ENCODE results near the gene KCNQ1. TPM values are rescaled to one million over a fixed set of nuclear protein-coding genes. Genes with fewer than 3 reads are reported as not detected.

The KCNQ1 gene
- total RNA-seq, 4 donors from 2014 or later: 2.6 to 12.7 (median 4.9) TPM

- Histone ChIP-seq H3K27ac (no peak overlapping the region), H3K27me3 (no peaks in the 10 kb centered on the region), H3K9me3 (no peaks in the 10 kb centered on the region), H3K4me3 (no peak overlapping the region), H3K36me3 (no peaks in the 10 kb centered on the region), H3K4me1 (no peaks in the 10 kb centered on the region)
- ATAC-seq: no peak
- WGBS, 2 donors (ENCODE audit: low coverage in 1 of 2): 81 to 96% methylated on average over 3 of the region's 3 CpGs
- TF ChIP-seq POLR2A (IDR thresholded peaks at IDR 0.05) (no peak), EP300 (IDR thresholded peaks at IDR 0.05) (no peak), CTCF (IDR thresholded peaks at IDR 0.05) (no peak), POLR2AphosphoS5 (IDR thresholded peaks at IDR 0.05) (no peak)
These were observed 320.7 kb downstream of the KCNQ1 start for GRCh38 chr11:2765491-2765890.

GRCh38 chr11:2766166-2766565 is 321.4 kb downstream of the KCNQ1 start:
- no peak for TF ChIP-seq POLR2AphosphoS5 (IDR thresholded peaks at IDR 0.05)
- no peak for TF ChIP-seq EP300 (IDR thresholded peaks at IDR 0.05)
- no peak for TF ChIP-seq CTCF (IDR thresholded peaks at IDR 0.05)
- TF ChIP-seq POLR2A (IDR thresholded peaks at IDR 0.05): no peak
- H3K36me3 ChIP-seq: no peaks in the 10 kb centered on the region
- 86% methylated on average over 1 of the region's 4 CpGs; no CpG with 5 or more reads in 1 of the 2 donors for WGBS, 2 donors (ENCODE audit: low coverage in 1 of 2)
- no peak for ATAC-seq
- H3K27ac ChIP-seq: no peak overlapping the region
- H3K9me3 ChIP-seq: no peaks in the 10 kb centered on the region
- no peak overlapping the region for H3K4me3 ChIP-seq
- no peaks in the 10 kb centered on the region for H3K4me1 ChIP-seq
- no peaks in the 10 kb centered on the region for H3K27me3 ChIP-seq

GRCh38 chr11:2767071-2767470 is 322.3 kb downstream of the KCNQ1 start:
- H3K27ac ChIP-seq: no peak overlapping the region
- no peaks in the 10 kb centered on the region for H3K9me3 ChIP-seq
- no peak for TF ChIP-seq POLR2A (IDR thresholded peaks at IDR 0.05)
- no peak for TF ChIP-seq CTCF (IDR thresholded peaks at IDR 0.05)
- no peak for TF ChIP-seq POLR2AphosphoS5 (IDR thresholded peaks at IDR 0.05)
- no peak for TF ChIP-seq EP300 (IDR thresholded peaks at IDR 0.05)
- H3K4me1 ChIP-seq: no peaks in the 10 kb centered on the region
- no peaks in the 10 kb centered on the region for H3K27me3 ChIP-seq
- H3K36me3 ChIP-seq: no peaks in the 10 kb centered on the region
- ATAC-seq: no peak
- WGBS, 2 donors (ENCODE audit: low coverage in 1 of 2): 82 to 83% methylated on average over 4 to 5 of the region's 5 CpGs
- H3K4me3 ChIP-seq: no peak overlapping the region

- Histone ChIP-seq H3K27me3 (no peaks in the 10 kb centered on the region), H3K36me3 (no peaks in the 10 kb centered on the region), H3K4me3 (no peak overlapping the region), H3K4me1 (no peaks in the 10 kb centered on the region), H3K9me3 (no peaks in the 10 kb centered on the region), H3K27ac (no peak overlapping the region)
- TF ChIP-seq POLR2AphosphoS5 (IDR thresholded peaks at IDR 0.05): no peak
- no peak for TF ChIP-seq EP300 (IDR thresholded peaks at IDR 0.05)
- no peak for TF ChIP-seq POLR2A (IDR thresholded peaks at IDR 0.05)
- no peak for ATAC-seq
- WGBS, 2 donors (ENCODE audit: low coverage in 1 of 2): 80 to 100% methylated on average over 1 to 5 of the region's 8 CpGs
These were observed 323.0 kb downstream of the KCNQ1 start for GRCh38 chr11:2767801-2768200.

- no peaks in the 10 kb centered on the region for H3K27me3 ChIP-seq
- TF ChIP-seq POLR2AphosphoS5 (IDR thresholded peaks at IDR 0.05): no peak
- TF ChIP-seq CTCF (IDR thresholded peaks at IDR 0.05): no peak
- TF ChIP-seq EP300 (IDR thresholded peaks at IDR 0.05): no peak
- no peak for TF ChIP-seq POLR2A (IDR thresholded peaks at IDR 0.05)
- WGBS, 2 donors (ENCODE audit: low coverage in 1 of 2): 100% methylated on average over 2 of the region's 14 CpGs; no CpG with 5 or more reads in 1 of the 2 donors
- no peaks in the 10 kb centered on the region for H3K36me3 ChIP-seq
- H3K4me1 ChIP-seq: no peaks in the 10 kb centered on the region
- no peaks in the 10 kb centered on the region for H3K9me3 ChIP-seq
- no peak overlapping the region for H3K27ac ChIP-seq
- H3K4me3 ChIP-seq: no peak overlapping the region
- ATAC-seq: no peak
These were observed 323.9 kb downstream of the KCNQ1 start for GRCh38 chr11:2768471-2769408.

Measured in gastroesophageal sphincter (tissue), 4 donors.